SK-N-SH (cell line): ENCODE results near the gene SLC24A3. TPM values are rescaled to one million over a fixed set of nuclear protein-coding genes. Genes with fewer than 3 reads are reported as not detected.

Experiments
- CTCF ChIA-PET: fragments of 300-600, 350-600 bp; formaldehyde crosslinking; extraction: SDS; loops from one replicate; lab custom pipeline; 2021; lab: Yijun Ruan, JAX
- POLR2A ChIA-PET: fragments of 350-600 bp; sonication (Branson Sonifier 250); formaldehyde crosslinking; extraction: SDS; loops from one replicate; lab custom pipeline; 2020; ENCODE audit warnings: antibody characterized with exemption, inconsistent platforms; lab: Yijun Ruan, JAX
- DNase-seq: peaks from one replicate; pipeline ENCODE4 v3.0.0; 2012
- H2AFZ ChIP-seq: fragments of 200-600 bp; sonication (generic); 2 replicates; pipeline ENCODE4 v1.8.1; 2016; ENCODE audit warnings: antibody characterized with exemption, mild to moderate bottlenecking, low read depth
- H3F3A ChIP-seq: fragments of 200-600 bp; sonication (generic); replicated peaks from 2 replicates; pipeline ENCODE3; 2016; ENCODE audit warnings: antibody characterized with exemption, mild to moderate bottlenecking; ENCODE audit not compliant: insufficient read depth
- H3K27ac ChIP-seq, 2 experiments: fragments of 200-500 bp in 1 of 2; fragments of 200-600 bp in 1 of 2; sonication (Bioruptor generic) in 1 of 2; sonication (generic), shearing (Covaris generic) in 1 of 2; 2 replicates each; pipeline versions ENCODE4 v1.5.1 to v1.6.1; 2014 to 2016; ENCODE audit warnings: low read depth in 2 of 2, inconsistent platforms in 1 of 2, low read length in 1 of 2, mild to moderate bottlenecking in 1 of 2, mixed read lengths in 1 of 2
- H3K27me3 ChIP-seq: fragments of 200-600 bp; sonication (generic), shearing (Covaris generic); 2 replicates; pipeline ENCODE4 v1.6.1; 2016; ENCODE audit warnings: mixed run types; ENCODE audit not compliant: insufficient read depth
- H3K36me3 ChIP-seq, 2 experiments: fragments of 200-500 bp in 1 of 2; fragments of 200-600 bp in 1 of 2; sonication (Bioruptor generic) in 1 of 2; sonication (generic) in 1 of 2; replicated peaks in 1 of 2; 2 replicates each; pipeline versions ENCODE3 to v1.5.1; 2014 to 2016; ENCODE audit warnings: low read length in 1 of 2, mild to moderate bottlenecking in 1 of 2; ENCODE audit not compliant: insufficient read depth in 2 of 2, control insufficient read depth in 1 of 2
- H3K4me1 ChIP-seq, 2 experiments: fragments of 200-500 bp in 1 of 2; fragments of 200-600 bp in 1 of 2; sonication (Bioruptor generic) in 1 of 2; sonication (generic), shearing (Covaris generic) in 1 of 2; 2 replicates each; pipeline versions ENCODE4 v1.5.1 to v1.6.1; 2014 to 2016; ENCODE audit warnings: low read depth in 1 of 2, low read length in 1 of 2, mixed run types in 1 of 2; ENCODE audit not compliant: insufficient read depth in 2 of 2, control insufficient read depth in 1 of 2
- H3K4me2 ChIP-seq: fragments of 200-600 bp; sonication (generic), shearing (Covaris generic); 2 replicates; pipeline ENCODE4 v1.6.1; 2017; ENCODE audit warnings: mixed run types
- H3K4me3 ChIP-seq, 2 experiments: fragments of 200-500 bp in 1 of 2; fragments of 200-600 bp in 1 of 2; sonication (Bioruptor generic) in 1 of 2; sonication (generic), shearing (Covaris generic) in 1 of 2; 2 replicates each; pipeline versions ENCODE4 v1.5.1 to v1.8.1; 2014 to 2016; ENCODE audit warnings: low read depth in 2 of 2, inconsistent platforms in 1 of 2, low read length in 1 of 2, mild to moderate bottlenecking in 1 of 2, mixed read lengths in 1 of 2, moderate library complexity in 1 of 2
- H3K79me2 ChIP-seq: fragments of 200-600 bp; sonication (generic); 2 replicates; pipeline ENCODE4 v1.8.1; 2017; ENCODE audit warnings: mild to moderate bottlenecking; ENCODE audit not compliant: insufficient read depth
- H3K9ac ChIP-seq: fragments of 200-600 bp; sonication (generic); 2 replicates; pipeline ENCODE4 v1.6.1; 2017; ENCODE audit warnings: mixed run types
- H3K9me2 ChIP-seq: fragments of 200-600 bp; sonication (generic); 2 replicates; pipeline ENCODE4 v1.6.1; 2017; ENCODE audit warnings: mixed run types
- H3K9me3 ChIP-seq: fragments of 200-600 bp; sonication (generic); 2 replicates; pipeline ENCODE4 v1.6.1; 2017; ENCODE audit warnings: mixed run types, mild to moderate bottlenecking, moderate library complexity
- H4K20me1 ChIP-seq: fragments of 200-600 bp; sonication (generic); 2 replicates; pipeline ENCODE4 v1.6.1; 2017; ENCODE audit warnings: mild to moderate bottlenecking, mixed run types; ENCODE audit not compliant: insufficient read depth
- EP300 ChIP-seq, 2 experiments: IDR thresholded peaks; 2 replicates each; pipeline versions ENCODE4 v1.4.0 to v1.6.1; 2012; ENCODE audit warnings: borderline replicate concordance in 1 of 2, low read depth in 1 of 2, low read length in 1 of 2
- FOSL2 ChIP-seq: IDR thresholded peaks from 2 replicates; pipeline ENCODE4 v1.4.0; 2012; ENCODE audit warnings: low read depth, mild to moderate bottlenecking, moderate library complexity, borderline replicate concordance
- FOXM1 ChIP-seq: IDR thresholded peaks from 2 replicates; pipeline ENCODE4 v1.4.0; 2012; ENCODE audit warnings: low read depth, mild to moderate bottlenecking
- GABPA ChIP-seq: IDR thresholded peaks from 2 replicates; pipeline ENCODE4 v1.4.0; 2012; ENCODE audit warnings: low read depth, mild to moderate bottlenecking
- MXI1 ChIP-seq: IDR thresholded peaks from 2 replicates; pipeline ENCODE4 v1.6.1; 2012; ENCODE audit warnings: mild to moderate bottlenecking, low read depth, low read length, improper control_type of control experiment
- NRF1 ChIP-seq: IDR thresholded peaks from 2 replicates; pipeline ENCODE4 v1.6.1; 2012; ENCODE audit warnings: low read depth, mild to moderate bottlenecking, low read length
- POLR2AphosphoS5 ChIP-seq: IDR thresholded peaks from 2 replicates; pipeline ENCODE4 v1.6.1; 2012; ENCODE audit warnings: low read depth, low read length
- RAD21 ChIP-seq: IDR thresholded peaks from 2 replicates; pipeline ENCODE4 v1.6.1; 2012; ENCODE audit warnings: mild to moderate bottlenecking, low read length
- RCOR1 ChIP-seq: fragments of 150-350 bp; IDR thresholded peaks from 2 replicates; pipeline ENCODE4 v1.6.1; 2017; ENCODE audit warnings: antibody characterized with exemption, low read length
- RFX5 ChIP-seq: IDR thresholded peaks from 2 replicates; pipeline ENCODE4 v1.6.1; 2012; ENCODE audit warnings: mild to moderate bottlenecking, improper control_type of control experiment, low read length
- SIN3A ChIP-seq: IDR thresholded peaks from 2 replicates; pipeline ENCODE4 v1.6.1; 2012; ENCODE audit warnings: low read depth, mild to moderate bottlenecking, low read length, moderate library complexity, borderline replicate concordance
- SMC3 ChIP-seq: IDR thresholded peaks from 2 replicates; pipeline ENCODE4 v1.6.1; 2012; ENCODE audit warnings: low read depth, low read length, improper control_type of control experiment
- TAF1 ChIP-seq: IDR thresholded peaks from 2 replicates; pipeline ENCODE4 v1.6.1; 2012; ENCODE audit warnings: low read depth, mild to moderate bottlenecking, low read length, moderate library complexity, borderline replicate concordance
- TCF12 ChIP-seq: IDR thresholded peaks from 2 replicates; pipeline ENCODE4 v1.4.0; 2012
- TEAD4 ChIP-seq: IDR thresholded peaks from 2 replicates; pipeline ENCODE4 v1.4.0; 2012; ENCODE audit warnings: mild to moderate bottlenecking, borderline replicate concordance; ENCODE audit not compliant: insufficient read depth
- WGBS: methylation state at CpG from one replicate; pipeline ENCODE4 v1.1.6; 2017; ENCODE audit warnings: low lambda C conversion rate; 5-methylcytosine and 5-hydroxymethylcytosine counted together
- polyA plus RNA-seq, 3 experiments: library from polyadenylated mRNA; depleted of rRNA; stranded (reverse); fragments of >200 nt; gene quantifications; 2 replicates each; pipeline ENCODE4 v1.2.3, GENCODE V29; 2012
- TF ChIP-seq, protein P1 (sequence below): IDR thresholded peaks from 2 replicates; pipeline ENCODE4 v1.4.0; 2012; ENCODE audit warnings: low read depth
- TF ChIP-seq, protein P2 (sequence below): fragments of 150-350 bp; IDR thresholded peaks from 2 replicates; pipeline ENCODE4 v1.6.1; 2017; ENCODE audit warnings: antibody characterized with exemption, low read length, low read depth, borderline replicate concordance

SLC24A3 gene
- polyA plus RNA-seq, 1 of the 3 experiments (the other 2 are of a cell fraction): not detected

DNA sequence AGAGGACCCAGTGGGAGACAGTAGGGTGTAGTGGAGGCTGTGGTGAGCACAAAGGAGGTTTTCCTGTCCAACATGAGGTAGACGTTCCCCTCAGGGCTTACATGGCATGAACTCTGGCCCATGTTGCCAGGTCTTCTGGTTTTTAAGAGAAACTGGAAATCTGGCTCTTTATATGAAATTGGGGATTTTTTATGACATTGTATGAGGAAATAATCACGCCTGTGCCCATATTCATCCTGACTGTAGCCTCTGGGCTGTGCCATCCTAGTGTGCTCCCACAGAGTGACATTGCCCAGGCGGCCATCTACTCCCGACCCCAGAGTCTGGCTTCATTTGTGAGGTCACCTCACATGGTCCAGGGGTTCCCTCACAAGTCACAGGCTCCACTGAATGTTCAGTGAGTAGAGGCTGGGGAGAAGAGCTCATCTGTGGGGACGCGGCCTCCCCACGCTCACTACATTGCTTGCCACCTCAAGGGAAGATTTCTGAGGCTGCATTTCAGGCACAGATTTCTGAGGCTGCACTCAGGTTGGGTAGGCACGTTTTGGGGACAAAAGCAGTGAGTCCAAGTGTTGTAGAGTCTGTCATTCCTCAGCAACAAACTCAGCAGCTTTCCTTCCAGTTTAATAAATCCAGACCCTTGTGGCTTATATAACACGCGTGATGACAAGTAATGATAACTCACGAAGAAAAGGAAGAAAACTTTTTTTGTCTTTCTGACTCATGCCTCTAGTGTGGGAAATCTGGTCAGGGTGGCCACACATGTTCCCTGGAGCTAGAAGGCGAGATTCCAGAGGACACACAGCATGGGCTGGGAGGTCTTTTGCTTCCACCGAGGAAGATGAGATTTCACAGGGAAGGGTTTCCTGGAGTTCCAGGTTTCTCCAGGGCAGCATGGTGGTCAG, 41.7 kb downstream of the SLC24A3 start:
- ChIA-PET CTCF (no interaction called here), POLR2A (no interaction called here)
- H3K9me3 ChIP-seq: no peaks in the 10 kb centered on the region
- H3K4me3 ChIP-seq: no peak overlapping the region
- H4K20me1 ChIP-seq: no peaks in the 10 kb centered on the region
- H3K4me2 ChIP-seq: no peak overlapping the region
- peaks cover 4% of the 10 kb centered on the region; the same call in 1 of the 2 replicates for H3K27me3 ChIP-seq
- 17% methylated on average over 12 of the region's 13 CpGs for WGBS
- H3K36me3 ChIP-seq: no peaks in the 10 kb centered on the region
- H2AFZ ChIP-seq: no peak overlapping the region
- TF ChIP-seq FOXM1: no peak
- H3K27ac ChIP-seq: no peak overlapping the region
- no peaks in the 10 kb centered on the region for H3F3A ChIP-seq
- H3K79me2 ChIP-seq: no peaks in the 10 kb centered on the region
- H3K4me1 ChIP-seq: peaks cover 0 to 3% of the 10 kb centered on the region in 2 experiments; a peak in 1 of 4 replicates
- H3K9me2 ChIP-seq: no peaks in the 10 kb centered on the region
- no peak overlapping the region for H3K9ac ChIP-seq
- no peak for DNase-seq

DNA sequence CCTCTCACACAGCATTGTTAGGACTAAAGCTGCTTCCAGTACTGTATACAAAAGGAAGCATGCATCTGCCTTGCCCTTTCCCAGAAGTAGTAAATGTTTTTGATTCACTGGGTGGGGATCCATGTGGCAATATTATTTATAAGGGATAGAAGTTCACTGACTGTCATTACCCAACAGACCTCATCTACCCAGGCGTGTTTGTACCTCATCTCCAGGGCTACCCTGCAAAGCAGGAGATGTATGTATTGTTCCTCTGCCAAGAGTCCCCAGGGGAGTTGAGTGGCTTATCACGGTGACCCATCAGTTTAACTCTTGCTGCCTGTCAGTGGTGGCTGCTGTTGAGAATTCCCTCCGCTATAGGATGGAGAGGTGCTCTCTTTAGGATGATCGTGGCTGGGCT, 42.5 kb downstream of the SLC24A3 start:
- Histone ChIP-seq H3K9me2 (no peaks in the 10 kb centered on the region), H3F3A (no peaks in the 10 kb centered on the region), H3K4me1 (no peaks in the 10 kb centered on the region; a peak in 1 of 4 replicates), H2AFZ (no peak overlapping the region), H3K36me3 (no peaks in the 10 kb centered on the region), H4K20me1 (no peaks in the 10 kb centered on the region), H3K9me3 (no peaks in the 10 kb centered on the region), H3K4me3 (no peak overlapping the region), H3K4me2 (no peak overlapping the region), H3K79me2 (no peaks in the 10 kb centered on the region), H3K27me3 (peaks cover 4% of the 10 kb centered on the region; the same call in 1 of the 2 replicates), H3K27ac (no peak overlapping the region), H3K9ac (no peak overlapping the region)
- ChIA-PET POLR2A (no interaction called here), CTCF (no interaction called here)
- DNase-seq: no peak
- 2% methylated on average over 3 of the region's 4 CpGs for WGBS
- TF ChIP-seq RCOR1 (no peak), SIN3A (no peak), TAF1 (no peak), MXI1 (no peak)

- TF ChIP-seq NRF1 (no peak), FOXM1 (no peak), RFX5 (no peak), RAD21 (no peak), TAF1 (no peak), TCF12 (no peak), EP300 (IDR thresholded peaks at IDR 0.05; ENCODE audit: borderline replicate concordance in 1 of 2, low read depth in 1 of 2, low read length in 1 of 2) (no peak), TEAD4 (no peak), POLR2AphosphoS5 (no peak), RCOR1 (no peak), GABPA (no peak), FOSL2 (no peak), SMC3 (no peak)
- TF ChIP-seq, protein P1, sequence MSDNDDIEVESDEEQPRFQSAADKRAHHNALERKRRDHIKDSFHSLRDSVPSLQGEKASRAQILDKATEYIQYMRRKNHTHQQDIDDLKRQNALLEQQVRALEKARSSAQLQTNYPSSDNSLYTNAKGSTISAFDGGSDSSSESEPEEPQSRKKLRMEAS: no peak
- TF ChIP-seq, protein P2, sequence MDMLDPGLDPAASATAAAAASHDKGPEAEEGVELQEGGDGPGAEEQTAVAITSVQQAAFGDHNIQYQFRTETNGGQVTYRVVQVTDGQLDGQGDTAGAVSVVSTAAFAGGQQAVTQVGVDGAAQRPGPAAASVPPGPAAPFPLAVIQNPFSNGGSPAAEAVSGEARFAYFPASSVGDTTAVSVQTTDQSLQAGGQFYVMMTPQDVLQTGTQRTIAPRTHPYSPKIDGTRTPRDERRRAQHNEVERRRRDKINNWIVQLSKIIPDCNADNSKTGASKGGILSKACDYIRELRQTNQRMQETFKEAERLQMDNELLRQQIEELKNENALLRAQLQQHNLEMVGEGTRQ: no peak
- no peaks in the 10 kb centered on the region; a peak in 1 of 4 replicates for H3K4me1 ChIP-seq
- H3K27me3 ChIP-seq: peaks cover 4% of the 10 kb centered on the region; the same call in 1 of the 2 replicates
- H3K4me2 ChIP-seq: no peak overlapping the region
- no peaks in the 10 kb centered on the region for H3K9me3 ChIP-seq
- no peak overlapping the region for H3K9ac ChIP-seq
- POLR2A ChIA-PET: no interaction called here
- no peak overlapping the region for H2AFZ ChIP-seq
- DNase-seq: no peak
- no peaks in the 10 kb centered on the region for H4K20me1 ChIP-seq
- H3K9me2 ChIP-seq: no peaks in the 10 kb centered on the region
- WGBS: 5% methylated on average over 2 of the region's 2 CpGs
- no peaks in the 10 kb centered on the region for H3F3A ChIP-seq
- no peaks in the 10 kb centered on the region for H3K79me2 ChIP-seq
- H3K36me3 ChIP-seq: no peaks in the 10 kb centered on the region
- CTCF ChIA-PET: no interaction called here
- no peak overlapping the region for H3K27ac ChIP-seq
- no peak overlapping the region for H3K4me3 ChIP-seq
Observed at GRCh38 chr20:19256085-19256484, 43.6 kb downstream of the SLC24A3 start.
